GM12872 (cell line): Measurements from ENCODE around the gene ACOT8.

Experiments used
- CTCF ChIP-seq: IDR thresholded peaks from 3 replicates; pipeline ENCODE4 v1.5.1; 2011; ENCODE audit warnings: low read depth, mild to moderate bottlenecking, low read length, moderate library complexity; ENCODE audit not compliant: insufficient read depth

ACOT8 gene

GRCh38 chr20:45890985-45891983 is 34.1 kb upstream of the ACOT8 start, which contains the start of the genes CTSA and NEURL2:
Gene CTSA (plus strand): TSS chr20:45891335. CDS start chr20:45891569, 234 bp downstream.
Gene NEURL2 (minus strand): TSS chr20:45891208. CDS start chr20:45890991, 217 bp downstream.
- no peak for TF ChIP-seq CTCF

- TF ChIP-seq CTCF = peak; percentile 64
Measured at GRCh38 chr20:45890077-45890984, 33.1 kb upstream of the ACOT8 start.

- TF ChIP-seq CTCF = no peak
Measured at GRCh38 chr20:45888681-45889080, 31.5 kb upstream of the ACOT8 start.

DNA sequence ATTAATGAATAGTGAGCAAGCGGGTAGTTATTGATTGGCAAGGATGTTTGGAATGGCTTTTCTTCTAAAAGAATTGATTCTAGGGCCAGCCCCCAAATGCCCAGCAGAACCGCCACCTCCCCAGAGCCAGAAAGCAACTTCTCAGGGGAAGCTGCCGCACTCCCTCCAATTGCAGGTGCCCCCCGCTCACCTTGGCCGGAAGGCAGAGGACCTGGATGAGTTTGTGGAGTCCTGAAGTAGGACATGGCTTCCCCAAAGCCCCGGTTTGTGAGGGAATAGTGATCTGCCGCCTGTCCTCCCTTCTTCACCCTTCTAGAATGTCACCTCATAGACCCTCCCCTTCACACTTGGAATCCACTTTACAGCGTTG is 30.1 kb upstream of the ACOT8 start, which contains the start of gene SPATA25:
Gene SPATA25 (minus strand): TSS at position 277 of the 370 bp plus-strand sequence. CDS start 32 bp downstream, at position 245.
- TF ChIP-seq CTCF = no peak

DNA sequence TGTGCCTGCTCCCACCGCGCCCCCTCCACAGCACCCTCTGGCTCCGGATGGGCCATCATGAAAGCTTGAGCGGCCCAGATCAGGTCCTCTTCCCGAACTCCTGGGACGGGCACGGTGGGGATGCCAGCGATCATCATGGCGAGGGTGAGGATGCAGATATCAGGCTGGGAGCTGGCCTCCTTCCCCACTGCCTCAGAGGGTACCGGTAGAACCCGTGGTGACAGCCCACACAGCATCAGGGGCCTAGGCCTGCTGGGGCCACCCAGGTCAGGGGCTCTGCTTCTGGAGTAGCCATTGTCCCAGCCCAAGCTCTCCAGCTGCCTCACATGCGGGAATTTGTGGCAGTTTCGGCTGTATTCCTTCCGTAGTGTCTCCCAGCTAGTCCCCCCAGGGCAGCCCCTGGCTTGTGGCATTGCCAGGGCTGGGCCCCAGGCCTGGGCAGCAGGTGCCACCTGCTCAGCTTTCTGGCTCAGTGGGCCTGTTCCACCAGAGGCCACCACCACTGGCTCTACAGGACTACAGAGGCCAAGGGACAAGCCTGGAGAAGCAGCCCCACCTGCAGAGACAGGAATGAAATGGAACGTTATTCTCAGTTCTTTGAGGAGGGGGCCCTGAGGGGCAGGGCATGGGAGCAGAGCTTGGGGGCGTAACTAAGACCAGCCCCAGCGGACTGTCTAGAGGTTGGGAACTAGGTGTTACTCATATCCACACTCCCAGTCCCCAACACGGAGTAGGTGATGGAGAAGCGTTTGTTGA is 29.6 kb upstream of the ACOT8 start:
- TF ChIP-seq CTCF = no peak

DNA sequence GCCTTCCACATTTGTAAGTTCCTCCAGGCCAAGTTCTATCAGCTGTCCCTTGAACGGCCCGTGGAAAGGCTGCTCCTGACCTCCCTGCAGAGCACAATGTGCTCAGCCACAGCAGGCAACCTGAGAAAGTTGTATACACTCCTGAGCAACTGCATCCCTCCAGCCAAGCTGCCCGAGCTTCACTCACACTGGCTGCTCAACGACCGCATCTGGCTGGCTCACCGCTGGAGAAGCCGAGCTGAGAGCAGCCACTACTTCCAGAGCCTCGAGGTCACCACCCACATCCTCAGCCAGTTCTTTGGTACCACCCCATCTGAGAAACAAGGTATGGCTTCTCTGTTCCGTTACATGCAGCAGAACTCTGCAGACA is 25.9 kb upstream of the ACOT8 start:
- TF ChIP-seq CTCF = no peak
